CD4-positive, alpha-beta T cell treated with Interleukin-2 at 100 ng/mL for 4 hours (primary cell): ENCODE measurements around the gene DCDC2C.

ENCODE experiments used
- DNase-seq: peaks from one replicate; pipeline ENCODE4 v3.0.0-alpha.2; 2020; ENCODE audit warnings: low spot score

Gene DCDC2C

GRCh38 chr2:3747032-3747654, 43.8 kb downstream of the DCDC2C start:
- DNase-seq = no peak

GRCh38 chr2:3747826-3748225, 44.5 kb downstream of the DCDC2C start:
- no peak for DNase-seq

DNA sequence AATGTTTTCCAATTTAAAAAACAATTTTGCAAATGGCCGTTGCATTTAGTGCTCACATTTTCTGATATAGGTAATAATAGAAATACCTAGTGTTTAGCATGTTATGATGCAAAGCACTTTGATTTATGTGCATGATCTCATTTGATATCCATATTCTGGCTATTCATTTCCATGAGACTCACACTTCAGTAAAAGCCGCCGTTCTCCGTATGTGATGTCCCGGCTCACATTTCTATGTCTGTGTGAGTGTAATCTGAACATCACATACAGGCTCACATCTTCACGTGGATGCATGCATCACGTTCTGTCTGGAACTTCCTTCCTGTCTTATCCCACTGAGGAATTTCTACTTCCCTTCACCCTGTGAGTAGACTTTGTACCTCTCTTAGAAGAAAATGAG, 45.8 kb downstream of the DCDC2C start:
- DNase-seq = no peak

DNA sequence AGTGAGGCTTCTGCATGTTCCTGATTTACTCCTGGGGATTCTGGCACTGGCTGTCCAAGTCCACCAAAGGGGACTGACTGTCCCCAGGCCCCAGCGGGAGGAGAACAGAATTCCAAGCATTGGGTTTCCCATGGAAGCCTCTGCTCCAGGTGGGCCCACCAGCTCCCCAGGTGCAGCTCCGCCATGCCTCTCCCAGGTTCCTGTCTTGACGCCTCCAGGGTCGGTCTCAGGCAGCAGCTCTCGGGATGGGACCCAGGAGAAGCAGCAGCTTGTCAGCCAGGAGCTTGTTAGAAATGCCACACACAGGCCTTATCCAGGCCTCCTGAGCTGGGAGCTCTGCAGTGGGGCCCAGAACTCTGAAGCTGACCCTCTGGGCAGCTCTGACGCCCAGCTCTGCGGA, 47.9 kb downstream of the DCDC2C start:
- DNase-seq = no peak

DNA sequence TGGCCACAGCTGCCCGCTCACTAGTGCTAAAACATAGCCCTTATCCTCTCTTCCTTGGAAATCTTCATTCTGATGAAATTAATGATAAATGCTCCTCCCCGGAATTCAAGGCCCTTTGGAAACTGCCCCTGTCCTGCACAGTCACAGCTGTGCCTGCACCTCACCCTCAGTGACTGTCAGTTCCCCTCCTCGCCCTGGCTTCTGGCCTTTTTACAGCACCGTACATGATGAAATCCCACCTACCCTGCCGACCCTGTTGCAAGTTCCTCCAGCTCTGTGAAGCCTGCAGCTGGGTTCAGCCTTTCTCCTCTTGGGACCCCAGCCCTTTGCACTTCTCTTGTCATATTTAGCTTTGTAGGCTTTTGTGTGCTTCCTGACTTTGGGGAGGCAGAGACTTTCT, 48.4 kb downstream of the DCDC2C start:
- no peak for DNase-seq

DNA sequence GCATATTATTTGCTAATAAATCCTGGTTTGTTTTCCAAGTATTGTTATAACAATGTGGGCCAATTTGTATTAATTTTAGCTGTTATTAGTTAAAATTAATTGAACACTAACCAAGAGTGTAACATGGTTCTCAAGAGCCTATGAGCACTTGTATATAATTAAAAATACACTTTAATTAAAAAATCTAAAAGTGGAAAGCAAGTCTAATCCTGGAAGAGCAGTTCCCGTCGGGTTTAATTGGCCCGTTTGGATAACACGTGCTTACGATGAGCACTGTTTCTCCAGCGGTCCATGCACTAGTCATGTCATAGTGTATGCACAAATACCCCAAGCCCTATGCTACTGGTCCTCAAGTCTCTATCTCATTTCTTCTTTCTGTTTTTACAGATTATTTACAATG, 49.0 kb downstream of the DCDC2C start:
- no peak for DNase-seq

- DNase-seq = no peak
Measured at GRCh38 chr2:3753561-3753960, 50.2 kb downstream of the DCDC2C start.

- DNase-seq = no peak
Measured at GRCh38 chr2:3754280-3754679, 50.9 kb downstream of the DCDC2C start.

DNA sequence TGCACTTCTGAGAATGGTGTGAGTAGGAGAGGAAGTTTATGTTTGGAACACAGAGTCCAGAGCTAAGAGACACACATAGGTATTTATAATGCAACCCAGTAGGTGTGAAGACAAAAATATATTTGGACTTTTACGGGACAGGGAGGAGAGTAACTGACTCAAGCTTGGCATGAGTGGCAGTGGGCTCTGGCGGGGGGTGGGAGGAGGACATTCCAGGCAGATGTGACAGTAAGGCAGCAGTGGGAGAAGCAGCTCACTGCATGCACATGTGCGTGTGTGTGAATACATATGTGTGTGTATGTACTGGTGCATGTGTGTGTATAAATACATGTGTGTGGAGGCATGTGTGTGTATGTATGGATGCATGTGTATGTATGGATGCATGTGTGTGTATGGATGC, 51.4 kb downstream of the DCDC2C start:
- no peak for DNase-seq

DNA sequence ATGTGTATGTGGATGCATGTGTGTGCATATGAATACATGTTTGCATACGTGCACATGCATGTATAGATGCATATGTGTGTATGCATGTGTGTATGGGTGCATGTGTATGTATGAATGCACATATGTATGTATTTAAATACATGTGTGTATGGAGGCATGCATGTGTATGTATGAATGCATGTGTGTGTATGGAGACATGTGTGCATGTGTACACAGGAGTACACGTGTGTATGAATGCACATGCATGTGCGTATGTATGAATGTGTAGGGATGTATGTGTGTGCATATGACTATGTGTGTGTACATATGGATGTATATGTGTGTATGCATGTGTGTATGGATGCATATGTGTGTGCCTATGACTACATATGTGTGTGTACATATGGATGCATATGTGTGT, 51.9 kb downstream of the DCDC2C start:
- no peak for DNase-seq

DNA sequence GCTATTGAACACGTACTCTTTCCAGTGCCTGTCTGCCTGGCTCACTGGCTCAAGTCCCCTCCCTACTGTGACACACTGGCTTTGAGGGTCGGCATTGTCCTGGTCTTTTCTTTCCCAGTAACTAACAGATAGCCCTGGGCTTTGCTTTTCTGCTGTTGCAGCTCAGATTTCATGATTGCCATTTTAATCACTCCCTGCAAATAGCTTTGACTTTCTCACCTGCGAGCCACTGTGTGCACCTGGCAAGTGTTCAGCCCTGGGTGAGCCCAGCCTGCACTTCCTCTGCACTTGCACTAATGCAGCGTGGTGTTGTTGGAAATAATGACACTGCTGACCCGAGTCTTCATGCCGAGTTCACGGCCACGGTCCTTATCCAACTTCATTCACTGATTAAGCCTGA, 52.9 kb downstream of the DCDC2C start:
- DNase-seq = no peak

DNA sequence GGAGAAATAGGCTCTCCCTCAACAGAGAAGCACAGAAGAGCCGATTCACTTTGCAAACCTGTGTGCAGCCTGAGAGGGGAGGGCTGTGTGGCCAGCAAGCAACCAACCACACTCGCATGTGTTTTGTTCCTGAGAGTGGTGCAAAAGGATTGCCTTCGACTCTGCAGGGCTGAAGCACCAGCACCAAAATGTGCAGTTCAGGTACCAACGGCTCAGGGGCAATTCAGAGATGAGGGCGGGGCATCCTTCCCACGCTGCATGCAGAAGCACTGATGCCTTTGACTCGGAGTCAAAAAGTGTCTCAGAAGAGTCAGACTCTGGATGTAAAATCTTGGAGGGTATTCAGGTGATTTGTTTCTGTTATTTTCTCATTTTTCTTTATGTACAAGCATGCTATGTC, 55.5 kb downstream of the DCDC2C start:
- no peak for DNase-seq

DNA sequence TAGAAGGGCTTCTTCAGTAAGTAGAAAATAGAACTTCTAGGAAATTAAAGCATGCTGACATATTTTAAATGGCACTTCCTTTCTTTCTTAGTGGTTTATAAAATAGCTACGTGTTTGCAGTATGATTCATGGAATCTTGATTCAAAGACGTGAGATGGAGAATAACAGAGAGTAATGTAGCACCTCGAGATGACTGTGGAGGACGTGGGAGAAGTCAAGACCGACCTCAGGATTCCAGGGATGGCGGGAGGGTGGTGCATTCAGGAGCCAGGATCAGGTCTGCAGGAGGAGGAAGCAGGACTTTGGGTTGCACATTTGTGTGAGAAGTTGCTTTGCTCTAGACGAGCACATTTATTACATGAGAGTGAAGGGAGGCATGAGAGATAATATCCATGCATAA, 56.0 kb downstream of the DCDC2C start:
- no peak for DNase-seq

DNA sequence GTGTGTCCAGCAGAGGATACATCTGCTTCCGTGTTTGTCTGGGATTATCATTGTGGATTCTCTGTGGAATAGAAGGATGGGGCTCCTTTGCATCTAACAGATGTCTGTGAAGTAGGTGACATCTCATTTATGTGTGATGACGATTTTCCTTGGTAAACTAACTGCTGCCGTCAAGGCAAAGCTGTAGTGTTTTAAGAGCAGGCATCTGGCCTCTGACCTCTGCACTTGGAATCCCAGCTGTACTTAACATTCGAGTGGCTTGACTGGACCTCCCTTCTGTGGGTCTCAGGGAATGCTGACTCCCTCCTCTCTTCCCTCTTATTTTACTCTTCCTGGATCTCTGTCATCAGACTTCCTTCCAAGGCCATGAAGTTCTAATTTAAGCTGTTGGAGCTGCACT, 56.4 kb downstream of the DCDC2C start:
- no peak for DNase-seq

DNA sequence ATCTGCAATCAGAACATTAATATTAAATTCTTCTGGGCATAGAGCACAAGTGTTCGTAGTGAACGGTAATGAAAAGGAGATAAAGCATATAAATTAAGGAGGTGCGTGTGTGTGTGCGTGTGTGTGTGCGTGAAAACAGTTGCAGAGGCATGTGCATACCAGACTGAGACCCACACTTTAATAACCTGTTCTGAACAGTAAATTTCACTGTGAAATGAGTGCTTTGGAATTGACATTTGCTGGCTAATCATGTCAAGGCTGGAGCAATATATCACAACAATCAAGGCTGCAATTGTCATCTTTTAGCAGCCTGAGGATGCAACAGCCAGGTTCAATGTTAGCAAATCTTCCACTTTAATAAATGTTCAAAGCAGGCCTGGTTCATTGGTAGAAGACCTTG, 57.9 kb downstream of the DCDC2C start:
- DNase-seq = no peak

DNA sequence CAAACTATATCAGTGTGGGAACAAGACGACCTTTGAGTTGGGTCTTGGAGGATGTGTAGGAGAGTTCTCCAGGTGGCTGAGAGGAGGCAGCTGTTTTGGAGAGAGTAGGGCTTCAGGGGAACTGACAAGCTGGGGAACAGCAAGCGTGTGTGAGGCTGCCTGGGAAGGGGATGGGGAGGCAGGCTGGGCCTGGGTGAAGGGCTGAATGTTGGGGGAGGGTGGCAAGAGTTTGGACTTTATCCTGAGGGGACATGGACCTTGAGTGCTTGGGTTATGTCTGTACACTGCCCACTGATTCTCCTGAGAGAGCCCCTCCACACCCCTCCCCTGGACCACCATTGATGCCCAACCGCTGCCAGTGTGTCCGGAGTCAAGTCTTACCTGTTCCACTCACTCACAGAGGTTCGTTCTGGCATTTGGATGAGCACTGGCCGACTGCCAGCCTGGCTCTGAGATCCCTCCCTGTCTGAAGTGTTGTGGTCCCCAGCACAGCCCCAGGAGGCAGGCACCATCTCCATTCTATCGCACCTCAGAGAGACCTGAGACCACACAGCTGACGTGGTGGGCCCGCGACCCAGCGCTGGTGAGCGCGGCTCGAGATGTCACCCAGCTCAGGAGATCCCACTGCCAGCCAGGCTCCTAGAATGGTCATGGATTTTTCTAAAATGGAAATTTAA, 59.5 kb downstream of the DCDC2C start:
- DNase-seq = no peak

DNA sequence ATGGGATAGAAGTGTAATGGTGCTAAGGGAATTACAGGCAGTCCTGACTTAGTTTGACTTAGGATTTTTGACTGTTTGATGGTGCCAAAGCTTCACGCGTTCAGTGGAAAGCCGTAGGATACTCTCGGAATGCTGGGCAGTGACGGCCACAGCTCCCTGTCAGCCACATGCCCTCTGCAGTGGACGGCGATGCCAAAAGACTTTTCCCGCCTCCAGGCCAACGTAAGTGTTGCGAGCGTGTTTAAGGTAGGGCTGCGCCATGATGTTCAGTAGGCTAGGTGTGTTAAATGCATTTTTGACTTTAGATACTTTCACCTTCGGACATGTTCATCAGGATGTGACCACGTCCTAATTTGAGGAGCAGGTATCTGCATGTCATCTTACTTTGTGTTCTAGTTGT, 63.4 kb downstream of the DCDC2C start:
- no peak for DNase-seq

- DNase-seq = no peak
Measured at GRCh38 chr2:3768960-3769765, 65.8 kb downstream of the DCDC2C start.

DNA sequence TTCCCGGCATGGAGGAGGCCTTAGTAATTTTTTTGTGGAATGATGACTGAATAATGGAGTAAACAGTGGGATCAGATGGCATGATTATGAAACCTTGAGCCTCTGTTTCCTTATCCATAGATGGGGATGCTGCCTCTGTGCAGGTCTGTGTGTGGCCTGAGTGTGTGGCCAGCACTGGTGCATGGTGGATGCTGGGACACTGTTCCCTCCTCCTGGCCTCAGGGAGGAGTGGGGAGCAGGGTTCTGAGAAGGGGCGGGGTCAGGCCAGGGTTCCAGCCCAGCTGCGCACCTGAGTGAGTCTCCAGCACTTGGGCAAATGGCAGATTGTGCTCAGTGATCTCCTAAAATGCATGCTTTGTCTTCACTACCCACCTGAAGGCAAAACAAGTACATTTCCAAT, 66.4 kb downstream of the DCDC2C start:
- no peak for DNase-seq

DNA sequence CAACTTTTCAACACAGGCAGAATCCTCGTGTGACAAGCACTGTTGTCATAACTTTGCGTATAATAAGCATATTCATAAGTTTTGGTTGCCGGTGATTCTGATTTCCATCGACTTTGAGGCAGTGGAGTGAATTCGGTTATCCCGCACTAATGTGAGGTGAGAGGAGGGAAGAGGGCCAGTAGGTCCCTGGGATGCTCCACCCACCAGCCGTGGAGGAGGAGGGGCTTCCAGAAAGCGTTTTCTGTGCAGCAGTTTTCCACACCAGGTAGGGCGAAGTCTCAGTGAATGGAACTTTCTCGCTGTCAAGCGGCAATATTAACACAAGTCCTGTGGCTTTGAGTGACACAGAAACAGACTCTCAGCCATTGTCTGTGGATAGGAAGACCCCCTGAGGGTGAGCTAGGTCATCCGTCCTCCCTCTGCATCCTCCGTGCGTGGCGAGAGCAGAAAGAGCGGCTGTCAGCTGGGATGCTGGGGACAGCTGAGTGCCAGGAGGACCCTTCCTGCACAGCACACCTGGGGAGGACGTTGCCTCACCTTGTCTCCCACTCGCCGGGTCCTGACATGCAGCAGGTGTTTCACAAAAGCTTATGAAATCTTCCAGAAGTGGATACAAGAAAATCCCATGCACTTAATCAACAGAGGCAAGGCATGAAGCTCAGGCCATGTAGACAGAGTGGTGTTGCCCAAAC, 67.5 kb downstream of the DCDC2C start:
- no peak for DNase-seq

- no peak for DNase-seq
Measured at GRCh38 chr2:3771576-3771975, 68.2 kb downstream of the DCDC2C start.

- DNase-seq = no peak
Measured at GRCh38 chr2:3774336-3774735, 71.0 kb downstream of the DCDC2C start.

GRCh38 chr2:3776311-3776710, 72.9 kb downstream of the DCDC2C start:
- DNase-seq = no peak
